K562 (cell line): Measurements from ENCODE around the gene KNCN. TPM values are rescaled to one million over a fixed set of nuclear protein-coding genes. Genes with fewer than 3 reads are reported as not detected.

Experiments
- ATF7 ChIP-seq: fragments of 450-650 bp; IDR thresholded peaks from 2 replicates; pipeline ENCODE4 v1.7.1; 2014; ENCODE audit warnings: mild to moderate bottlenecking, moderate library complexity
- CC2D1A ChIP-seq: fragments of 450-650 bp; IDR thresholded peaks from 2 replicates; pipeline ENCODE4 v1.6.1; 2017; ENCODE audit warnings: mild to moderate bottlenecking
- CGGBP1 ChIP-seq: fragments of 250-450 bp; sonication (Bioruptor Pico); IDR thresholded peaks from 2 replicates; pipeline ENCODE4 v1.9.0; 2021; ENCODE audit warnings: mild to moderate bottlenecking
- FOS ChIP-seq: IDR thresholded peaks from 3 replicates; pipeline ENCODE4 v1.6.1; 2011; ENCODE audit not compliant: insufficient read length; ENCODE audit errors: extremely low read depth
- JUND ChIP-seq, 2 experiments: IDR thresholded peaks; 2 replicates in 1 of 2; 3 replicates in 1 of 2; pipeline ENCODE4 v1.6.1; 2011; ENCODE audit warnings: borderline replicate concordance in 2 of 2, low read depth in 2 of 2, low read length in 2 of 2, improper control_type of control experiment in 1 of 2, missing biosample characterization in 1 of 2, missing genetic modification characterization in 1 of 2, missing genetic modification reagents in 1 of 2
- KAT7 ChIP-seq: sonication (generic); formaldehyde crosslinking; IDR thresholded peaks from 2 replicates; pipeline ENCODE4 v1.8.0; 2022; ENCODE audit warnings: missing genetic modification reagents, mild to moderate bottlenecking, borderline replicate concordance
- MAX ChIP-seq: sonication (generic); formaldehyde crosslinking; IDR thresholded peaks from 2 replicates; pipeline ENCODE4 v1.9.0; 2022; ENCODE audit warnings: mild to moderate bottlenecking, missing genetic modification reagents
- MLX ChIP-seq, 2 experiments: fragments of 450-650 bp in 1 of 2; sonication (generic) in 1 of 2; formaldehyde crosslinking; conservative IDR thresholded peaks; 2 replicates each; pipeline versions ENCODE4 v1.4.0 to v1.8.1; 2020 to 2022; ENCODE audit warnings: mild to moderate bottlenecking in 1 of 2, missing genetic modification reagents in 1 of 2
- NFRKB ChIP-seq: fragments of 450-650 bp; IDR thresholded peaks from 2 replicates; pipeline ENCODE4 v1.6.1; 2016; ENCODE audit warnings: low read depth
- NONO ChIP-seq, 2 experiments: fragments of 200-400 bp in 1 of 2; fragments of 450-650 bp in 1 of 2; formaldehyde crosslinking in 1 of 2; IDR thresholded peaks; 2 replicates each; pipeline ENCODE4 v1.6.1; 2017; ENCODE audit warnings: low read depth in 2 of 2, mild to moderate bottlenecking in 2 of 2, moderate library complexity in 2 of 2, low read length in 1 of 2
- NR2C1 ChIP-seq, 2 experiments: fragments of 450-650 bp; IDR thresholded peaks; 2 replicates each; pipeline ENCODE4 v1.6.1; 2017; ENCODE audit warnings: mild to moderate bottlenecking in 2 of 2, antibody characterized with exemption in 1 of 2, inconsistent platforms in 1 of 2, missing compliant biosample characterization in 1 of 2, missing genetic modification characterization in 1 of 2
- PREB ChIP-seq: sonication (generic); formaldehyde crosslinking; IDR thresholded peaks from 2 replicates; pipeline ENCODE4 v1.8.1; 2023; ENCODE audit warnings: mild to moderate bottlenecking, missing genetic modification reagents
- RNF219 ChIP-seq: fragments of 250-450 bp; sonication (Bioruptor Pico); IDR thresholded peaks from 2 replicates; pipeline ENCODE4 v1.5.0; 2022; ENCODE audit warnings: mild to moderate bottlenecking
- TFAM ChIP-seq: fragments of 250-450 bp; sonication (Bioruptor Pico); conservative IDR thresholded peaks from 2 replicates; pipeline ENCODE4 v1.5.0; 2021; ENCODE audit warnings: mild to moderate bottlenecking, moderate library complexity
- THRB ChIP-seq: fragments of 450-650 bp; formaldehyde crosslinking; conservative IDR thresholded peaks from 2 replicates; pipeline ENCODE4 v1.4.0; 2022; ENCODE audit warnings: mild to moderate bottlenecking, missing genetic modification characterization
- TRIM24 ChIP-seq, 2 experiments: fragments of 450-650 bp; IDR thresholded peaks; 2 replicates each; pipeline ENCODE4 v1.6.1; 2016
- XRCC3 ChIP-seq: fragments of 450-650 bp; IDR thresholded peaks from 2 replicates; pipeline ENCODE4 v1.6.1; 2017; ENCODE audit warnings: mild to moderate bottlenecking, moderate library complexity
- ZNF175 ChIP-seq: fragments of 200-800 bp; sonication (Bioruptor generic); IDR thresholded peaks from 2 replicates; pipeline ENCODE4 v1.6.1; 2016; ENCODE audit warnings: low read depth, mild to moderate bottlenecking, missing genetic modification characterization, missing compliant biosample characterization
- ZNF512 ChIP-seq: IDR thresholded peaks from 2 replicates; pipeline ENCODE4 v1.6.1; 2016; ENCODE audit warnings: missing genetic modification characterization, missing compliant biosample characterization
- polyA plus RNA-seq, 8 experiments: library from polyadenylated mRNA; depleted of rRNA in 4 of 8; stranded (reverse) in 5 of 8; unstranded in 3 of 8; fragments of >200 nt; fragmentation: Nextera tagmentation in 2 of 8; fragmentation: Illumina TruSeq in 1 of 8; extraction: Ambion mirVana in 2 of 8; extraction: Trizol in 1 of 8; gene quantifications; 2 replicates each; pipeline versions ENCODE4 v1.2.1 to v1.2.3, GENCODE V29; 2011 to 2014; ENCODE audit warnings: inconsistent platforms in 1 of 8, missing spikeins in 1 of 8
- total RNA-seq, 7 experiments: library from RNA; depleted of rRNA in 6 of 7; stranded (reverse); fragments of >200 nt in 6 of 7; fragmentation: Illumina TruSeq in 2 of 7; extraction: Trizol in 2 of 7; gene quantifications; 2 replicates each; pipeline versions ENCODE4 v1.2.1 to v1.2.3, GENCODE V29; 2011 to 2021; ENCODE audit warnings: low replicate concordance in 1 of 7

KNCN gene
- total and polyA plus RNA-seq, 9 of the 15 experiments (the other 6 are each of a cell fraction or from before 2014, with no cell fraction given), result not detected

- TF ChIP-seq JUND (IDR thresholded peaks at IDR 0.05; ENCODE audit: borderline replicate concordance, low read depth, low read length) (peak; percentile 39; the same call in 1 of the 2 replicates), JUND (tag; IDR thresholded peaks at IDR 0.05; ENCODE audit: borderline replicate concordance, low read depth, low read length) (0 out of 3 replicates have a peak, but pooled peaks have one; percentile 3), RNF219 (no peak), TRIM24 (IDR thresholded peaks at IDR 0.05) (no peak), ZNF512 (tag) (no peak), THRB (CRISPR knock-in tag) (no peak), ATF7 (0 out of 2 replicates have a peak, but pooled peaks have one; percentile 18), FOS (no peak), CGGBP1 (no peak), NONO (IDR thresholded peaks at IDR 0.05; ENCODE audit: low read depth in 2 of 2, low read length in 1 of 2) (peak in 1 of 2 experiments; percentile 9; a peak in 1 of 4 replicates), NR2C1 (IDR thresholded peaks at IDR 0.05) (no peak), NR2C1 (tag; IDR thresholded peaks at IDR 0.05) (no peak), ZNF175 (CRISPR knock-in tag) (peak; percentile 32; the same call in 1 of the 2 replicates), CC2D1A (no peak), XRCC3 (no peak), MAX (CRISPR knock-in tag) (no peak), PREB (no peak), NFRKB (no peak), KAT7 (peak; percentile 44; the same call in 1 of the 2 replicates), MLX (CRISPR knock-in tag; conservative IDR thresholded peaks at IDR 0.05) (no peak), TFAM (CRISPR knock-in tag) (no peak)
Measured at GRCh38 chr1:46517010-46517600, 34.3 kb downstream of the KNCN start (continued).
